ENCODE measurements around the gene CDC37L1.

DNA sequence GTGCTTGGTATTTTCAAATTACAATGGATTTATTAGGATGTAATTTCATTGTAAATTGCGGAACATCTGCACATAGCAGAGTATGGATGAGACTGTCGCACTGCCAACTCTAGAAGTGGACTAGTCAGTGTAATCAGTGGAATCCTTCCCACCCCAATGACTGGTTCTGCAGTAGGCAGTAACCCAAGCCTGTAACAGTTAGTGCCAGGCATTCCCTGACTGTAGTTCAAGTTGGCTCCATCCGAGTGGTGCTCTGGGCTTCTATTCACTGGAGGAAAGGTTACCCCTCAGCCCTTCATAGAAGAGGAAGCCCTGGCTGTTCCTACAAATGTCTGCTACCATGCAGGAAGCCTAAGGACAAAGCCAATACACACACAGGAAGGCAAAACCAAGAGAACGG lies 38.4 kb downstream of the CDC37L1 start:
- TF ChIP-seq POLR2AphosphoS5 (IDR thresholded peaks at IDR 0.05; ENCODE audit: borderline replicate concordance, low read depth, low read length) = no peak
- no peak for TF ChIP-seq EZH2 (IDR thresholded peaks at IDR 0.05)

Measured in SK-N-MC (cell line).